Upper lobe of left lung (tissue), 4 donors: Measurements from ENCODE around the gene CELF1.

Experiments
- EP300 ChIP-seq, 4 donors: sonication (generic); formaldehyde crosslinking; IDR thresholded peaks; one replicate each; pipeline ENCODE4 v1.5.1; 2017; ENCODE audit warnings: antibody characterized with exemption in 4 of 4, control low read depth in 2 of 4
- POLR2A ChIP-seq, 4 donors: fragments of 450-650 bp; IDR thresholded peaks; one replicate each; pipeline ENCODE4 v1.5.1; 2016 to 2017; ENCODE audit warnings: antibody characterized with exemption in 4 of 4, mild to moderate bottlenecking in 2 of 4
- POLR2AphosphoS5 ChIP-seq, 2 donors: sonication (generic); formaldehyde crosslinking; IDR thresholded peaks; one replicate each; pipeline ENCODE4 v1.5.1; 2017; ENCODE audit warnings: antibody characterized with exemption in 2 of 2
- TF ChIP-seq, protein P1 (sequence below), 6 experiments: fragments of 450-650 bp in 4 of 6; fragments of 200-600 bp in 2 of 6; sonication (generic) in 2 of 6; IDR thresholded peaks; one replicate each; pipeline ENCODE4 v1.5.1; 2016 to 2019; ENCODE audit warnings: antibody characterized with exemption in 6 of 6

GRCh38 chr11:47504910-47505309 lies 48.0 kb downstream of the CELF1 start:
- TF ChIP-seq, protein P1, sequence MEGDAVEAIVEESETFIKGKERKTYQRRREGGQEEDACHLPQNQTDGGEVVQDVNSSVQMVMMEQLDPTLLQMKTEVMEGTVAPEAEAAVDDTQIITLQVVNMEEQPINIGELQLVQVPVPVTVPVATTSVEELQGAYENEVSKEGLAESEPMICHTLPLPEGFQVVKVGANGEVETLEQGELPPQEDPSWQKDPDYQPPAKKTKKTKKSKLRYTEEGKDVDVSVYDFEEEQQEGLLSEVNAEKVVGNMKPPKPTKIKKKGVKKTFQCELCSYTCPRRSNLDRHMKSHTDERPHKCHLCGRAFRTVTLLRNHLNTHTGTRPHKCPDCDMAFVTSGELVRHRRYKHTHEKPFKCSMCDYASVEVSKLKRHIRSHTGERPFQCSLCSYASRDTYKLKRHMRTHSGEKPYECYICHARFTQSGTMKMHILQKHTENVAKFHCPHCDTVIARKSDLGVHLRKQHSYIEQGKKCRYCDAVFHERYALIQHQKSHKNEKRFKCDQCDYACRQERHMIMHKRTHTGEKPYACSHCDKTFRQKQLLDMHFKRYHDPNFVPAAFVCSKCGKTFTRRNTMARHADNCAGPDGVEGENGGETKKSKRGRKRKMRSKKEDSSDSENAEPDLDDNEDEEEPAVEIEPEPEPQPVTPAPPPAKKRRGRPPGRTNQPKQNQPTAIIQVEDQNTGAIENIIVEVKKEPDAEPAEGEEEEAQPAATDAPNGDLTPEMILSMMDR (IDR thresholded peaks at IDR 0.05): no peak
- no peak for TF ChIP-seq POLR2A (IDR thresholded peaks at IDR 0.05)
- TF ChIP-seq POLR2AphosphoS5 (IDR thresholded peaks at IDR 0.05): no peak
- no peak for TF ChIP-seq EP300 (IDR thresholded peaks at IDR 0.05)
